Measurements from ENCODE around the gene XYLT2. TPM values are rescaled to one million over a fixed set of nuclear protein-coding genes. Genes with fewer than 3 reads are reported as not detected.
A peak's percentile ranks its signal among the peaks of the same experiment; 100 is the strongest.

The XYLT2 gene
- total and polyA plus RNA-seq, 2 of the 13 experiments (the other 11 are each of a cell fraction or from before 2014, with no cell fraction given): 17.0 to 22.1 TPM

DNA sequence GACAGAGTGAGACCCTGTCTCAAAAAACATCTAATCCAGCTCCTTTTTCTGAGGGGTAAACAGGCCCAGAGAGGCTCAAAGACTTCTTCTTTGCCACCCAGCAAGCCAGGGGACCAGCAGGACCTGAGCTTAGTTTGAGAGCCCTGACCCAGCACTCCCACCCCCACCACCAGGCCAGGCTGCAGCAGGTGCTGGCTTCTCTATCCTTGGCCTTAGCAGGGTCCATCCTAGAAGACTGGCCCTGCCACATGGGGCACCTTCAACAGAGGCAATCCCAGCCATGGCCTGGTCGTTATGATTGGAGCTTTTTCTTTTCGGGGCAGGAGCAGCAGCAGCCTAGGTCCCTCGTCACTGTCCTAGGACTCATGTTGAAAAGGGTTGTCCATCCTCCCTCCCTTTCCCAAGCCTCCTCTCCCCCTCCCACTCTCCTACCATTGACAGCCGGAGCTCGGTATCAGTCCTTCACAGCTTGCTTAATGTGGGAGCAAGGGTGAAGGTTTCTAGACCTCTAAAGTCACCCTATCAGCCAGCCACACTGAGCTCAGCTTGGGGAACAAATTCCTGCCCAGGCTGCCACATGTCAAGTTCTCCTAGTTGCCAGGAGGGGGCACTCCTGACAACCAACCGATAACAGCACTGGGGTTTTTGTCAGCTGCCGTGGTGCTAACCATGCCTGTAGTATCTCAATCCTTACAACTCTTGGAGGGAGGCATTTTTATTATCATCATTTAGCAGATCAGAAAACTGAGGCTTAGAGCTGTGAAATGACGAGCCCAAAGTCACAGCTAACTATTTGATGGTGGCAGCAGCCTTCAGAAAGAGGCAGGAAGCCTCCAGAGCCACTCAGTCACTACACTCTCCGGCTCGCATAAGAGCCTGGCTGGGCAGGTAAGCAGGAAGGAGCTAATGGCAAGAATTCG is 15.9 kb downstream of the XYLT2 start (continued):
- no peak for TF ChIP-seq ZNF296 (CRISPR knock-in tag; conservative IDR thresholded peaks at IDR 0.05)
- no peak for TF ChIP-seq YEATS2 (CRISPR knock-in tag; IDR thresholded peaks at IDR 0.05; ENCODE audit: borderline replicate concordance)
- no peak for TF ChIP-seq ZBTB1 (CRISPR knock-in tag; IDR thresholded peaks at IDR 0.05; ENCODE audit: borderline replicate concordance)
- TF ChIP-seq ZNF589 (CRISPR knock-in tag; conservative IDR thresholded peaks at IDR 0.05): no peak
- TF ChIP-seq ZNF382 (CRISPR knock-in tag; IDR thresholded peaks at IDR 0.05; ENCODE audit: borderline replicate concordance): no peak
- TF ChIP-seq STAT5B (CRISPR knock-in tag; IDR thresholded peaks at IDR 0.05): no peak
- TF ChIP-seq, protein P1, sequence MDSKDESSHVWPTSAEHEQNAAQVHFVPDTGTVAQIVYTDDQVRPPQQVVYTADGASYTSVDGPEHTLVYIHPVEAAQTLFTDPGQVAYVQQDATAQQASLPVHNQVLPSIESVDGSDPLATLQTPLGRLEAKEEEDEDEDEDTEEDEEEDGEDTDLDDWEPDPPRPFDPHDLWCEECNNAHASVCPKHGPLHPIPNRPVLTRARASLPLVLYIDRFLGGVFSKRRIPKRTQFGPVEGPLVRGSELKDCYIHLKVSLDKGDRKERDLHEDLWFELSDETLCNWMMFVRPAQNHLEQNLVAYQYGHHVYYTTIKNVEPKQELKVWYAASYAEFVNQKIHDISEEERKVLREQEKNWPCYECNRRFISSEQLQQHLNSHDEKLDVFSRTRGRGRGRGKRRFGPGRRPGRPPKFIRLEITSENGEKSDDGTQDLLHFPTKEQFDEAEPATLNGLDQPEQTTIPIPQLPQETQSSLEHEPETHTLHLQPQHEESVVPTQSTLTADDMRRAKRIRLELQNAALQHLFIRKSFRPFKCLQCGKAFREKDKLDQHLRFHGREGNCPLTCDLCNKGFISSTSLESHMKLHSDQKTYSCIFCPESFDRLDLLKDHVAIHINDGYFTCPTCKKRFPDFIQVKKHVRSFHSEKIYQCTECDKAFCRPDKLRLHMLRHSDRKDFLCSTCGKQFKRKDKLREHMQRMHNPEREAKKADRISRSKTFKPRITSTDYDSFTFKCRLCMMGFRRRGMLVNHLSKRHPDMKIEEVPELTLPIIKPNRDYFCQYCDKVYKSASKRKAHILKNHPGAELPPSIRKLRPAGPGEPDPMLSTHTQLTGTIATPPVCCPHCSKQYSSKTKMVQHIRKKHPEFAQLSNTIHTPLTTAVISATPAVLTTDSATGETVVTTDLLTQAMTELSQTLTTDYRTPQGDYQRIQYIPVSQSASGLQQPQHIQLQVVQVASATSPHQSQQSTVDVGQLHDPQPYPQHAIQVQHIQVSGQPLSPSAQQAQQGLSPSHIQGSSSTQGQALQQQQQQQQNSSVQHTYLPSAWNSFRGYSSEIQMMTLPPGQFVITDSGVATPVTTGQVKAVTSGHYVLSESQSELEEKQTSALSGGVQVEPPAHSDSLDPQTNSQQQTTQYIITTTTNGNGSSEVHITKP (CRISPR knock-in tag; IDR thresholded peaks at IDR 0.05; ENCODE audit: low read depth): no peak
- TF ChIP-seq ZFX (CRISPR knock-in tag; IDR thresholded peaks at IDR 0.05; ENCODE audit: low read depth): 0 out of 2 replicates have a peak, but pooled peaks have one; percentile 9
- TF ChIP-seq IRX3 (CRISPR knock-in tag; IDR thresholded peaks at IDR 0.05; ENCODE audit: borderline replicate concordance, low read depth): no peak
- TF ChIP-seq ARNT2 (CRISPR knock-in tag; IDR thresholded peaks at IDR 0.05; ENCODE audit: low read depth): no peak
- TF ChIP-seq CBX2 (IDR thresholded peaks at IDR 0.05; ENCODE audit: low read depth, low read length): no peak
- TF ChIP-seq CBX2 (CRISPR knock-in tag; IDR thresholded peaks at IDR 0.05; ENCODE audit: low read depth): no peak
- TF ChIP-seq, protein P2, sequence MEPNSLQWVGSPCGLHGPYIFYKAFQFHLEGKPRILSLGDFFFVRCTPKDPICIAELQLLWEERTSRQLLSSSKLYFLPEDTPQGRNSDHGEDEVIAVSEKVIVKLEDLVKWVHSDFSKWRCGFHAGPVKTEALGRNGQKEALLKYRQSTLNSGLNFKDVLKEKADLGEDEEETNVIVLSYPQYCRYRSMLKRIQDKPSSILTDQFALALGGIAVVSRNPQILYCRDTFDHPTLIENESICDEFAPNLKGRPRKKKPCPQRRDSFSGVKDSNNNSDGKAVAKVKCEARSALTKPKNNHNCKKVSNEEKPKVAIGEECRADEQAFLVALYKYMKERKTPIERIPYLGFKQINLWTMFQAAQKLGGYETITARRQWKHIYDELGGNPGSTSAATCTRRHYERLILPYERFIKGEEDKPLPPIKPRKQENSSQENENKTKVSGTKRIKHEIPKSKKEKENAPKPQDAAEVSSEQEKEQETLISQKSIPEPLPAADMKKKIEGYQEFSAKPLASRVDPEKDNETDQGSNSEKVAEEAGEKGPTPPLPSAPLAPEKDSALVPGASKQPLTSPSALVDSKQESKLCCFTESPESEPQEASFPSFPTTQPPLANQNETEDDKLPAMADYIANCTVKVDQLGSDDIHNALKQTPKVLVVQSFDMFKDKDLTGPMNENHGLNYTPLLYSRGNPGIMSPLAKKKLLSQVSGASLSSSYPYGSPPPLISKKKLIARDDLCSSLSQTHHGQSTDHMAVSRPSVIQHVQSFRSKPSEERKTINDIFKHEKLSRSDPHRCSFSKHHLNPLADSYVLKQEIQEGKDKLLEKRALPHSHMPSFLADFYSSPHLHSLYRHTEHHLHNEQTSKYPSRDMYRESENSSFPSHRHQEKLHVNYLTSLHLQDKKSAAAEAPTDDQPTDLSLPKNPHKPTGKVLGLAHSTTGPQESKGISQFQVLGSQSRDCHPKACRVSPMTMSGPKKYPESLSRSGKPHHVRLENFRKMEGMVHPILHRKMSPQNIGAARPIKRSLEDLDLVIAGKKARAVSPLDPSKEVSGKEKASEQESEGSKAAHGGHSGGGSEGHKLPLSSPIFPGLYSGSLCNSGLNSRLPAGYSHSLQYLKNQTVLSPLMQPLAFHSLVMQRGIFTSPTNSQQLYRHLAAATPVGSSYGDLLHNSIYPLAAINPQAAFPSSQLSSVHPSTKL (CRISPR knock-in tag; IDR thresholded peaks at IDR 0.05): no peak
- TF ChIP-seq YY1 (IDR thresholded peaks at IDR 0.05; ENCODE audit: insufficient read depth, insufficient replicate concordance, low read depth, low read length): no peak
- TF ChIP-seq ZNF564 (CRISPR knock-in tag; IDR thresholded peaks at IDR 0.05): no peak
- TF ChIP-seq, protein P3, sequence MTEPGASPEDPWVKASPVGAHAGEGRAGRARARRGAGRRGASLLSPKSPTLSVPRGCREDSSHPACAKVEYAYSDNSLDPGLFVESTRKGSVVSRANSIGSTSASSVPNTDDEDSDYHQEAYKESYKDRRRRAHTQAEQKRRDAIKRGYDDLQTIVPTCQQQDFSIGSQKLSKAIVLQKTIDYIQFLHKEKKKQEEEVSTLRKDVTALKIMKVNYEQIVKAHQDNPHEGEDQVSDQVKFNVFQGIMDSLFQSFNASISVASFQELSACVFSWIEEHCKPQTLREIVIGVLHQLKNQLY (CRISPR knock-in tag; IDR thresholded peaks at IDR 0.05): no peak
- no peak for TF ChIP-seq ZNF615 (CRISPR knock-in tag; IDR thresholded peaks at IDR 0.05; ENCODE audit: borderline replicate concordance)
- TF ChIP-seq GTF2F1 (IDR thresholded peaks at IDR 0.05; ENCODE audit: low read length): no peak

All from HepG2 (cell line).